ENCODE results near the gene ERBIN. TPM values are rescaled to one million over a fixed set of nuclear protein-coding genes. Genes with fewer than 3 reads are reported as not detected.

ERBIN gene
- total RNA-seq, 4 donors from 2014 or later, result 88.7 to 108 (median 106) TPM

GRCh38 chr5:65999061-65999723, 72.8 kb downstream of the ERBIN start:
- H3K36me3 ChIP-seq, result no peaks in the 10 kb centered on the region
- intact Hi-C loops (cut with DNase I), result no loop called here
- no peak overlapping the region for H3K4me3 ChIP-seq (replicated peaks in 1 of 3)
- no peak for TF ChIP-seq CTCF (IDR thresholded peaks at IDR 0.05)
- no peak for TF ChIP-seq POLR2A (IDR thresholded peaks at IDR 0.05)
- no peaks in the 10 kb centered on the region for H3K4me1 ChIP-seq
- no peak overlapping the region for H3K27ac ChIP-seq
- no peaks in the 10 kb centered on the region for H3K27me3 ChIP-seq
- WGBS, 2 donors, result 94 to 95% methylated on average over 9 of the region's 9 CpGs
- DNase-seq, result no peak
- no peaks in the 10 kb centered on the region for H3K9me3 ChIP-seq

- TF ChIP-seq CTCF (IDR thresholded peaks at IDR 0.05) (no peak), POLR2A (IDR thresholded peaks at IDR 0.05) (no peak)
- no peak overlapping the region for H3K4me3 ChIP-seq (replicated peaks in 1 of 3)
- H3K36me3 ChIP-seq, result no peaks in the 10 kb centered on the region
- intact Hi-C loops (cut with DNase I), result no loop called here
- DNase-seq, result no peak
- H3K4me1 ChIP-seq, result no peaks in the 10 kb centered on the region
- H3K27ac ChIP-seq, result no peak overlapping the region
- WGBS, 2 donors, result 98 to 99% methylated on average over 4 of the region's 4 CpGs
- no peaks in the 10 kb centered on the region for H3K27me3 ChIP-seq
- no peaks in the 10 kb centered on the region for H3K9me3 ChIP-seq
These were observed 75.6 kb downstream of the ERBIN start for GRCh38 chr5:66001952-66002351.

- no peak for DNase-seq
- H3K4me1 ChIP-seq, result no peaks in the 10 kb centered on the region
- H3K27ac ChIP-seq, result no peak overlapping the region
- H3K9me3 ChIP-seq, result no peaks in the 10 kb centered on the region
- no peaks in the 10 kb centered on the region for H3K27me3 ChIP-seq
- 90 to 95% methylated on average over 2 of the region's 2 CpGs for WGBS, 2 donors
- intact Hi-C loops (cut with DNase I), result no loop called here
- H3K36me3 ChIP-seq, result no peaks in the 10 kb centered on the region
- H3K4me3 ChIP-seq (replicated peaks in 1 of 3), result no peak overlapping the region
- no peak for TF ChIP-seq CTCF (IDR thresholded peaks at IDR 0.05)
- TF ChIP-seq POLR2A (IDR thresholded peaks at IDR 0.05), result no peak
These were observed 76.0 kb downstream of the ERBIN start for GRCh38 chr5:66002415-66002814.

GRCh38 chr5:66004216-66004615, 77.8 kb downstream of the ERBIN start:
- intact Hi-C loops (cut with DNase I), result no loop called here

More at GRCh38 chr5:66004216-66004615, 77.8 kb downstream of the ERBIN start:
- Histone ChIP-seq H3K36me3 (no peaks in the 10 kb centered on the region), H3K27me3 (no peaks in the 10 kb centered on the region), H3K9me3 (no peaks in the 10 kb centered on the region), H3K4me1 (no peaks in the 10 kb centered on the region), H3K27ac (no peak overlapping the region), H3K4me3 (replicated peaks in 1 of 3) (no peak overlapping the region)
- TF ChIP-seq CTCF (IDR thresholded peaks at IDR 0.05), result no peak
- no peak for TF ChIP-seq POLR2A (IDR thresholded peaks at IDR 0.05)
- WGBS, 2 donors, result 94 to 99% methylated on average over 14 of the region's 14 CpGs
- no peak for DNase-seq

Measured in thyroid gland (tissue), 4 donors.